HG02852 (cell line): ENCODE results near the gene NUDT13.

Experiments used
- ATAC-seq: cut with Tn5 transposase; IDR thresholded peaks from one replicate; pipeline ENCODE4 v1.9.1; 2021; ENCODE audit warnings: mild to moderate bottlenecking, moderate library complexity; ENCODE audit not compliant: unreplicated experiment

NUDT13 gene

DNA sequence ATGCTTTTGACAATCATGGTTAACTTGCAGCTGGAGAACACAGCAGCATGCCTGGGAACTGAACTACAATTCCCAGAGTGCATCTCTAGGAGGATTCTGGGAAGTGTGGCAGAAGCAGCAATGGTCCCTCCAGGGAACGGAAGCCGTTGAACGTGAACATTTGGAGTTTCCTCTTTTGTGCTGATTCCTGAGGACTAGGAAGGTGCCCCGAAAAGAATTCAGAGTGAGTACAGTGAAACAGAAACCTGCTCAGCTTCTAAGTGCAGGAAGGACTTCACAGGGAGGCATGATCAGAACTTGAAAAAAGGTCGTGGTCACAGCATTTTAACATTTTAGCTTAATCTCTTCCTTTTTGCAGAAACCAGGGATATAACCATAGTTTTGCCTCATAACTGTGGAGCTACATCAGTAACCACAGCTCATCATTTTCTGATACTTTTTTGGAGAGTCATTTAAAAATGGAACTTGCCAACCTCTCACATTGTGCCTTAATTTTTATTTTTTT lies at the start of gene NUDT13:
Gene NUDT13 (plus strand): TSS at position 111 of the 505 bp plus-strand sequence. CDS start 3,911 bp downstream, outside the sequence.
- peak; percentile 83 for ATAC-seq

DNA sequence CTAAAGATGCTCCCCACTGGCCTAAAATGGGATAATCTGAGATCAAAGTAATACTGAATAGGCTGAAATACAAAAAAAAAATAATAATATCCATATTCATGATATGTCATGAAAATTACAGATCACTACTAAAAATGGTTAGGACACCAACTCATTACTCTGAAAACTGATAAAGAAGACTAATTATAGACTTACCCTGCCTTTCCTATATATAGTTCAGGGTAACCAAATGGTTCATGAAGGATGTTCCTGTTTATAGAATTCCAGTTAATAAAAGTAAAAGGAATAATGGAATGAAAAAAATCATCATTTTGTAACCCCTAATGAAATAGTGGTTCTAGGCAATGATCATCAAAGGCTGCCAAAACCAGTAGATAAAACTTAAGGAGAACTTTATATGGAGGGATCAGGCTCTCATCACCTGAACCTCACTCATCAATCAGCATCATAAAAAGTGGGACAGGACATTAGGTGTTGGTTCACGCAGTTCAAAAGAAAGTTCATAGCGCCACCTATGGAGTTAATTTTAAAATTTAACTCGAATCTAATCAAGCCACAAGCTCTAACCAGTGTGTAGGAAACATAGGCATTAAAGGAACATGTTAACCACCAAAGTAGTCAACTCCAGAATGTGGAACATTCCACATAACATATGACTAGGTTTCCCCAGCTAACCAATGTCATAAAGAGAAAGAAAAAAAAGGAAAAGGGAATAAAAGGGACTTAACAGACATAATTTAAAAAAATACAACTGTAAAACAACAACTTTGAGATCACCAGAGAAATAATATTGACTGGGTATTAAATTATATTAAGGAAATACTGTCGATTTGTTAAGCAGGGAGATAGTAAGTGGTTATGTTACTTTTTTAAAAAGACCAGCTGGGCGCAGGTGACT lies 49.3 kb upstream of the NUDT13 start:
- no peak for ATAC-seq

DNA sequence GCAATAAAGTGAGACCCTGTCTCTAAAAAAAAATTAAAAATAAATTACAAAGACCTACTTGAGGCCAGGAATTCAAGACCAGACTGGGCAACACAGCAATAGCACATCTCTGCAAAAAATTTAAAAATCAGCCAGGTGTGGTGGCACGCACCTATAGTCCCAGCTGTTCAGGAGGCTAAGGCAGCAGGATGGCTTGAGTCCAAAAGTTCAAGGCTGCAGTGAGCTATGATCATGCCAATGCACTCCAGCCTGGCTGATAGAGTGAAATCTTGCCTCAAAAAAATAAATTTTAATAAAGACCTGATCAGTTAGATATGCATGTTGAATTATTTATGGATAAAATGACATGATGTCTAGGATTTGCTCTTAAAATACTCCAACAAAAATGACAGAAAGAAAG lies 48.5 kb upstream of the NUDT13 start:
- no peak for ATAC-seq

DNA sequence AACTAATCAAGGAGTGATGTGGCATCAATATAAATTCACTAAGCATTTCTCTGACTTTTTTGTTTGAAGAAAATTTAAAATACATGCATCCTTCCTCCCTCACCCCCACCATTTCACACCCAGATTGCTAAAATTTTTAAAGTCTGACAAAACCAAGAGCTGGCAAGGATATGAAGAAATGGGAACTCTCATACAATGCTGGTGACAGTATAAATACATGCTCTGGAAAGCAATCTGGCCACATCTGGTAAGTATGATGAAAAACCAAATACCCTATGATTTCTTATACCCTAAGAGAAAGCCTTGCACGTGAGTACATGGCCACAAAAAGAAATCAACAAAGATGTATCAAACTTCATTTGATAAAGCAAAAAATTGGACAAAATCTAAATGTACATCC lies 44.8 kb upstream of the NUDT13 start:
- ATAC-seq: no peak

DNA sequence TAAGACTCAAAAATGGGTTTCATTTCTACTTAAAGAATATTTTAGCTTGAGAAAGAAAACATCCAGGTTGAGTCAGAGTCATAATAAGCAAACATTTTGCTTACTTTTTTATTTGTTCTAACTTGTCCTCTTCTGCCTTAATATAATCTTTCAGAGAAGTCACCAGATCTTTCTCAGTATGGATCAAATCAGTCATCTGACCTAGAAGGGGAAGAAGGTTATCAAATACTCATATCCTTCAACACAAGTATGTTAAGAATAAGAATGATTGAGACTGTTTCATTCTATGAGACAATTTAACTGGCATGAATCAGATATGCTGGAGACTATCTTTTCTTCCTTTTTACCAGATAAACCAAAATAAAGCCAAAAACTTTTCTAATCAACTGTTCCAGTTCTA lies 36.6 kb upstream of the NUDT13 start:
- no peak for ATAC-seq

DNA sequence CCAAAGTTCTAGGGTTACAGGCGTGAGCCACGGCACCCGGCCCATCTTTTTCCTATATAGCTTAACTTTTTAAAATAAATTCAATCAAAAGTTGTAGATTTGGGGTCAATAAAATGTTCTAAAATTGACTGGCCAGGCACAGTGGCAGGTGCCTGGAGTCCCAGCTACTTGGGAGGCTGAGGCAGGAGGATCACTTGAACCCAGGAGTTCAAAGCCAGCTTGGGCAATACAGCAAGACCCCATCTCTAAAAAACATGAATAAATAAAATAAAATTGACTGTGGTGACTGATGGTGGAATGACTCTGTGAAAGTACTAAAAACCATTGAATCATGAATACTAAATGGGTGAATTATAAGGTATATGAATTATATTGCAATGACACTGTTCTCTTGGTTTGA lies 34.4 kb upstream of the NUDT13 start:
- no peak for ATAC-seq

DNA sequence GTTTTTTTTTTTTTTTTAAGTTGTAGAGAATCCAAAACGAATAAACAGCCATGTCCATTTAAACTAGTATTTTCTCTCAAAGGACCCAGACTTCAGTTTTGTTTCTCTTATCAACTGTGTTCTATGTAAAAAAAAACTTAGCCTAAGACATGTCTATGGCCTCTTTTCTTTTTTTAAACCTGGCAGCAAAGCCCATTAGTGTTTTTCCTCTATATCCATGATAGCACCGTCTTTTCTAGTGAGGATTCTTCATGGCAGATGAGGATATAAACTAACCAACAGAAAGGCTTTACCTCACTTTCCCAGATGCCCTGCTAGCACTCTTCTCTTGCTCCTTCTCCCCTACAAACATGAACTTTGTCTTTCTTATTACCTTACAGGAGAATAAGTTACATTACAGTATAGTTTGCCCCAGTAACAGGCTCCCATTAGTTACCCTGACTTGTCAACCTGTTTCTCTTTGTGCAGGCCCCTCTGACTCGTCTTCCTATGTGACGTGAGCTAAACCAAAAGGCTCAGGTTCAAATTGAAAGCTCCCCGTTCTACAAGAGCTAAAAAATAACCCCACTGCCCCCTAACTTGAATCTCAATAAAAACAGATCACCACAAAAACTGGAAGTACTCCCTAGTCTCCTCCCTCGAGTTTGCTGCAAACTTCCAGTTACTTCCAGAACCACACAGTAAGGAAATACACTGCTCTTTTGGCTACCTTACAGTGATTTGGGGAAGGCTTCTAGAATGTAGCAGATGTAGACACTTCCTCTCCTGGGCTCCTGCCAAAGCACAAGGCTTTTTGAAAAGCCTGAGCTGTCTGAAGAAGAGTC lies 33.7 kb upstream of the NUDT13 start:
- no peak for ATAC-seq

DNA sequence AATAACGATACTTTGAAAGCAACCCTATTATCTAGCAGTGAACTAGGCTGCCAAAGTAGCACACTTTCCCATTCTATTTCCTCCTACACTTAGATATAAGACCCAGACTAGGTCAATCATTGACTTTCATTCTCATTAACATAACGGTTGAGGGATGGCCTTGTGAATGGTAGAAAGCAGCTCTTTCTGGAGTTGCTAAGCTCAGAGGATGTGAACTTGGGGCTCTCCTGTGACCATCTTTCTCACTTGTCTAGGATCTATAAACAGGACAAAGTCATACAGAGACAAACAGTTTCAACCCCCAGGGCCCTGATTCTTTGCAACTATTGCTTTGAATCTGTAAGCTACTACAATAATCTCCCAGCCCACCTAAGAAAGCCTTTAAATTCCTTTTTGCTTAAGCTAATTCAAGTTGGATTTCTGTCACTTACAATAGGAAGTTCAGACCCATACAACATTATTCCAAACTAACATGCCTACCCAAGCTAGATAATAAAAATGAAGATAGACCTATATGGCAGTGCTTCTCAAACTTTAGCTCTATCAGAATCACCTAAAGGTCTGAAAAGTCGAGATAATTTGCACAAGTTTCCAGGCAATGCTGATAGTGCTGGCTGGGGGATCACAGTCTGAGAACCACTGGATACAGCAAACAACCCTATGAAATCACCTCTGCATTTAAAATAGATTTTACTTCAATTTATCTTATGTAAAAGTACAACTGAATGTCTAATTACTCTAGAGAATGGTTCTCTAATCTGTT lies 30.3 kb upstream of the NUDT13 start:
- ATAC-seq: no peak

DNA sequence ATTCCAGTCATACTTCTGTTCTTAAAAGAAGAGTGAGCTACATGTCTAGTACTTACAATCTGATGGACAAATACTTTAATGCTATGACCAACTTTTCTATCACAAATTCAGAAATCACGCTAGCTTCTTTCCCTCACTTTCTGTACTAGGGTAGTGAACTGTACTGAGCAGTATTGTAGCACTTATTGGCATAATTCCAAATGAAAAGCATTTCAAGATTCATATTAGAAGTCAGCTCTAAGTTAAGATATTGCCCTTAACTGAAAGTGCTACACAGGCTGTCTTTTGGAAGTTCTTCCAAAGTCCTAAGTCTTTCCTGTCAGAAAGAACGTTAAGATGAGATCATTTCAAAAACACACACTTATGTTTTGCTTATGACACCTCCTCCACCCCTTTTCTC lies 27.0 kb upstream of the NUDT13 start:
- ATAC-seq: no peak

DNA sequence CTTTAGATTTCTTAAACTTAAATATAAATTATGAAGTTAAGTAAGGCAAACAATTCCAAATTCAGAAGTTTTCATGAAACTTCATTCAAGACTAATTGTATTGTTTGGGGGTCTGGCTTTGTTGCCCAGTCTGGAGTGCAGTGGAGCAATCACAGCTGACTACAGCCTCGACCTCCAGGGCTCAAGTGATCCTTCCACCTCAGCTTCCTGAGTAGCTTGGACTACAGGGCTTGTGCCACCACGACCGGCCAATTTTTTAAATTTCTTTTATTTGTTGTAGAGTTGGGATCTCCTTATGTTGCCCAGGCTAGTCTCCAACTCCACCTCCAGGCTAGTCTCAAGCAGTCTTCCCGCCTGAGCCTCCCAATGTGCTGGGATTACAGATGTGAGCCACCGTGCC lies 26.0 kb upstream of the NUDT13 start:
- no peak for ATAC-seq

DNA sequence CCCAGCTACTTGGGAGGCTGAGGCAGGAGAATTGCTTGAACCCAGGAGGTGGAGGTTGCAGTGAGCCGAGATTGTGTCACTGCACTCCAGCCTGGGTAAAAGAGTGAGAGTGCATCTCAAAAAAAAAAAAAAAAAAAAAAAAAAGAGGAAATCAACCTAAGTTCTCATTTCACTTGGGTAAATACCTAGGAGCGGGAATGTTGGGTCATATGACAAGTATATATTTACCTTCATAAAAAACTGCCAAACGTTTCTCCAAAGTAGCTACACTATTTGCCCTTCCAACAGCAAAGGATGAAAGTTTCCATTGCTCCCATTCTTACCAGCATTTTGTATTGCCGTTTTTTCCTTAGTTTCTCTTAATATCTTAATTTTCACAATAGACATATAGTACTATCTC lies 23.4 kb upstream of the NUDT13 start:
- ATAC-seq: no peak

DNA sequence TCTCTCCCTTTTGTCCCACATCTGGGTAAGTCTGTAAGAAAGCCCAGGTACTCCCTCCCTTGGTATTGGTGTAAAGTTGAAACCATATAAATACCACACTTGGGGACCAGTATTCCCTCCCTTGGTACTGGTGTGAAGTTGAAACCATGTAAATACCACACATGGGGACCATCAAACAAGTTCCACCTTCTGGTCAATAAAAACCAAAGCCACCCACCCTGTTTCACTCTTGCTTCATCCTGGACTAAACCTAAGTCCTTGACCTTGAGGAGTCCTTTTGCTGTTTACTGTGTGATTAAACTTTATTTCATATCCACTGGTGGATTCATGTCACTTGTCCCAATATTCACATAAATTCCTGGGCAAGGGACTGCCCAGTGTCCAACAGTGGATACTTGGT lies 22.0 kb upstream of the NUDT13 start:
- no peak for ATAC-seq

DNA sequence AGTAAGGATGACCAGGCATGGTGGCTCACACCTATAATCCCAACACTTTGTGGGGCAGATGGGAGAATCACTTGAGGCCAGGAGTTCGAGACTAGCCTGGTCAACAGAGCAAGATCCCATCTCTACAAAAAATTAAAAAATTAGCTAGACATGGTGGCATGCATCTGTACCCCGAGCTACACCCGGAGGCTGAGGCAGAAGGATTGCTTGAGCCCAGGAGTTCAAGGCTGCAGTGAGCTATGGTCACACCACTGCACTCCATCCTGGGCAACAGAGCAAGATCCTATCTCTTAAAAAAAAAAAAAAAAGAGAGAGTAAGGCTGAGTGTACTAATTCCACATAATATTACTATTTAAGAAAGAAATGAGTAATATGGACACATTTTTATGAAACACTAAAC lies 17.4 kb upstream of the NUDT13 start:
- no peak for ATAC-seq

DNA sequence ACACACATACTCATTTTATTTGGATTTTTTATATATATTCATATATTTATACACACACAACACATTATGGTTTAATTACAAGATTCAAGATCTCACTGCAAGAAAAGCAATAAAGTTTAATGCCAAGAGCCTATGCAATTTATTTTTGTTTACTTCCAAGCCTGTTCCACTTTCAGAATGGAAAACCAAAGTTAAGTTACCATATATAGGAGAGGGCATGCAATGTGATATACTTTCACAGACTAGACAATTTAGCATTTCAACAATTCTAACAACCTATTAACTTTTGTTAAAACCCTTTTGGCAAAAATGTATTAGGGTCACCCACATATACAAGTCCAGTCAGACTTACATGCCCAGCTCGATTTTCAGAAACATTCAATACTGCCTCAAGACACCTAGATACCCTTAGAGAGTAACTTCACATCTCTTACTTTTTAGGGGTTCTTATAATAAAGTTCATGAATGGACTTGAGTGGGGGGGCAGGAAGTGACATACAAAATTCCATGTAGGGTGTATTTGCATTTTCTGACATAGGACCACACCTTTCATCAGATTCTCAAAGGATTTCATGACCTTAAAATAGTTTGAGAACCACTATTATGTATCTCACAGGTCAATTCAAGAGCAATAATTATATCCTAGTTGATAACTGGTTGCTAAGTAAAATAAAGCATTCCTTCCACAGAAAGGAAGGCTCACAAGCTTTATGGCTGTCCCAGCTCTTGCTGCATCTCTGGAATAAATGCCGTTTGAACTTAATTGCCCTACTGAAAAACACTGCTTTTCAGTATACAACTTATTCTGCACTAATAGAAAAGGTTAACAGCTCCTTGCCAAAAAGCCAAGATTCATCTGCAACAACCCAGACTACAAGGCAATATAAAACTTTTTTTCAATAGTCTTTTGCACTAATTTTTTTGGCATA lies 16.1 kb upstream of the NUDT13 start:
- ATAC-seq: no peak

DNA sequence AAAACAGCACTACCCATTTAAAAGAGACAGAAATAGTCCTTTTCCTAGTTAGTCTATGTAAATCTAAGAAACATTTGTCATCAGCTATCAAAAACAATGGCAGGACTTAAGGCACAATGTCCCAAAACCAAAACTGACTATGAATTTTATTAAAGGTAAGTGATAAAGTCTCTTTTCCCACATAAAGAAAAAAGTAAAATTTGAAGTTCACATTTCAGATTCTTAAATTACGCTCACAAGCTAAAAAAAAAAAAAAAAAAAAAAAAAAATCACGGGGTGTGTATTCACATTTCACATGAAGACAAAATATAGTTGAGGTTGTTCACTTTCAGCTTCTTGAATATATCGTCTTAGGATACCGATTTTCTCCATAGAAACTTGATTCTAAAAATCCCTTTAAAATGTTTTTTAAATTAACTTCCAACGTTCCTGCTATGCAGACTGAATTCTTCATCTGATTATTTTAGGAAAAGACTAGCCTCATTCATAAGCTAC lies 15.2 kb upstream of the NUDT13 start:
- no peak for ATAC-seq

DNA sequence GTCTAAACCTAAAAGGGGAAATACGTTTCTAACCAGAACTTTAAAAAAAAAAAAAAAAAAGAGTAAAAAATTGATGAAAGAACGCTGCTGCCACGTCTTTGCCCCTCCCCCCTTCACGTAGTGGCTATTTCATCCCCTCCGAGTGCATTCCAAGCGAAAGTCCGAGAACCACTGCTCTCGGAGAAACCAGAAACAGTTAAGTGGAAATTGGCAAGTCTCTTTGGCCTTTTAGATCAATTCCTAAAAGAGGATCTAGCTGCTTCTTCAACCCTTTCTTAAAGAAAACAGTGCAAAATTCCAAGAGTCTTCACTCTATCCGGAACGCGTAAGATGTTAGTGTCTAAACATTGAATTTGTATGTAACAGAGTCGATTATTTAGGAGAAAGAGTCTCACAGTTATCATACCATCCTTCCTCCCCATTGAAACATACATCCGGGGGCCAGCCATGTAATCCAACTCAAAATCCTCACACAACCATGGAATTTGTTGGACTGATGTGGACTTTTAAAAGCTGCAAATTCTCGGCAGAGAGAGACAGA lies 14.7 kb upstream of the NUDT13 start:
- ATAC-seq: no peak

DNA sequence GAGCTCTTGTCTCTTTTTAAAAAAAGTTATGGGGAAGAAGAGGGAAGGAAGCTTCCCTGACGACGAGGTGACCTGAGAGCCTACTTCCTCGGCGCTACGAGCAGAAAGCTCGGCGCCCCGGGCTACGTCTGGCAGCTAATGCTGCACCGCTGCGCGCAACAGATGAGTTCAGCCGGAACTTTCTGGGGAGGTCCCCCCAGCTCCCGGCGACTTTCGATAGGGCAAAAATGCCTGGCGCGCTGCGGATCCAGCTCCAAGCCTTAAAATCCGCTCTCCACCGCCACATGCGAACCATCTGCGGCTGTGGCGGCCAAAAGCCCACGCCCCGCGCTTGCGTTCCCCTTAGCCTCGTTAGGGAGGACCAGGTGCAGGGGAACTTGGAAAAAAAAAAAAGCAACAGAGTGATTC lies 14.2 kb upstream of the NUDT13 start:
- ATAC-seq: peak; percentile 35

DNA sequence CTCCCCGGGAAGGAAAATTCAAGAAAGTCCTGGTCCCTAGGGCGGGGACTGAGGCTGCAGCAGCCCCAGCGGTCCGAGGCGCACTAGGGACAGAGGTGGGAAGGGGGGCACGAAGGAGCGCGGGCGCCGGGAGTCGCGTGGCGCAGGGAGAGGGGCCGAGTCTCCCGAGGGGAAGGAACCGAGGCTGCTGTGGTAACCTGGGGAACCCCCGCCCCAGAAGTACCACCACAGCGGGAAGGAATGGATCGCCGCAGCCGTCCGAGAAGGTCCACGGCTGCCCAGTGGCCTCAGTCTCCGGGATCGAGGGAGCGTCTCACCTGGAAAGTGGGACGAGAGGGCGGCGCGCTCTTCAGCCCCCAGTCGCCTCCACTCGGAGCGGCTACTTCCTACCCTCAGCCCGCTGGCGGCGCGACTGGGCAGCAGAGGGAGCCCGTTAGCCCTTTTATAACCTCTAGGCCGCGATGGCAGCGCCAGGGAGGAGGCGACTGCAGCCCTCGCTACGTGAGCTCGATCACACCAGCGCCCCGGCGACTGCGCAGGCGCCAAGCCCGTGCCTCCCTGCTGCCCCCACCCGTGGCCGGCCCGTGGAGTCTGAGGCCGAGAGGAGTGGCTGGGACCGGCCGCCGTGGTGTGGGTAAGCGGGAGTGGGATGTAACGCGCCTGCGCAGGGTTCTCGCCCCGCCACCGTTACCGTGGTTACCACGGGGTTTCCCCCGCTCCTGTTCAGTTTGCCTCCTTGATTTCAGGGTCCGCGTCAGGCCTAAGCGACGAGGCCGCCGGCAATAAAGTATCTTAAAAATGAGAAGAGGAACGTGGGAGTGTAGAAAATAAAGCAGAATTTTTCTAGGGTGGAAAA lies 13.6 kb upstream of the NUDT13 start, which contains the start of gene P4HA1:
Gene P4HA1 (minus strand): TSS at position 418 of the 856 bp plus-strand sequence. CDS start 21,983 bp downstream, outside the sequence.
- ATAC-seq: peak; percentile 78
